Fibroblast of pulmonary artery (primary cell): ENCODE data around the gene NRXN3.

Experiments
- DNase-seq: peaks from one replicate; pipeline ENCODE4 v3.0.0-alpha.2; 2010; ENCODE audit warnings: low read depth
- H3K4me3 ChIP-seq: replicated peaks from 2 replicates; pipeline ENCODE4 v1.5.1; 2011; ENCODE audit warnings: low read depth, mild to moderate bottlenecking, control low read depth, low read length, moderate library complexity
- TF ChIP-seq, protein P1 (sequence below): IDR thresholded peaks from 2 replicates; pipeline ENCODE4 v1.5.1; 2011; ENCODE audit warnings: mild to moderate bottlenecking, control low read depth, low read length, inconsistent platforms; ENCODE audit errors: missing control alignments

The NRXN3 gene

GRCh38 chr14:79516009-79516408 is 1345.8 kb downstream of the NRXN3 start:
- no peak overlapping the region for H3K4me3 ChIP-seq
- no peak for DNase-seq
- TF ChIP-seq, protein P1, sequence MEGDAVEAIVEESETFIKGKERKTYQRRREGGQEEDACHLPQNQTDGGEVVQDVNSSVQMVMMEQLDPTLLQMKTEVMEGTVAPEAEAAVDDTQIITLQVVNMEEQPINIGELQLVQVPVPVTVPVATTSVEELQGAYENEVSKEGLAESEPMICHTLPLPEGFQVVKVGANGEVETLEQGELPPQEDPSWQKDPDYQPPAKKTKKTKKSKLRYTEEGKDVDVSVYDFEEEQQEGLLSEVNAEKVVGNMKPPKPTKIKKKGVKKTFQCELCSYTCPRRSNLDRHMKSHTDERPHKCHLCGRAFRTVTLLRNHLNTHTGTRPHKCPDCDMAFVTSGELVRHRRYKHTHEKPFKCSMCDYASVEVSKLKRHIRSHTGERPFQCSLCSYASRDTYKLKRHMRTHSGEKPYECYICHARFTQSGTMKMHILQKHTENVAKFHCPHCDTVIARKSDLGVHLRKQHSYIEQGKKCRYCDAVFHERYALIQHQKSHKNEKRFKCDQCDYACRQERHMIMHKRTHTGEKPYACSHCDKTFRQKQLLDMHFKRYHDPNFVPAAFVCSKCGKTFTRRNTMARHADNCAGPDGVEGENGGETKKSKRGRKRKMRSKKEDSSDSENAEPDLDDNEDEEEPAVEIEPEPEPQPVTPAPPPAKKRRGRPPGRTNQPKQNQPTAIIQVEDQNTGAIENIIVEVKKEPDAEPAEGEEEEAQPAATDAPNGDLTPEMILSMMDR: no peak

DNA sequence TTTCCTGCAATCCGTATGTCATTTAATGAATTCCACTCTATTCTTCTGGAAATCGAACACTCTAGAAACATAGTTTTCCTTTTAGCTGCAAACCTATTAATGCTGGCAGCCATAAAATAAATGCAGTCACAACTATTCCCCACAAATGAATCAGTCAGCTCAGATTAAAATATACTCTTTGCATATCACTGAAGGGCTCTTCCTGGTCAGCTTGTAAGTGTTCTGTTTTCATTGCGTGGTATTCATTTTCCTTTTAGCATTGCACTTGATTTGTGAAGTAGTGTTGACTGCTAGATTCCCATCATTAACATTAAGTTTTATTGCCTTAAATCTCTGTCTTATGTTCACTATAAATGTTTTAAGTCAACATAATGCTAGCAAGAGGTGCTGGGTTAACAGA is 1355.2 kb downstream of the NRXN3 start:
- H3K4me3 ChIP-seq: no peak overlapping the region
- TF ChIP-seq, protein P1: no peak

GRCh38 chr14:79528828-79529416 is 1358.7 kb downstream of the NRXN3 start:
- H3K4me3 ChIP-seq: no peak overlapping the region
- DNase-seq: no peak
- TF ChIP-seq, protein P1: no peak

More for the DNA sequence above, 1355.2 kb downstream of the NRXN3 start:
- no peak for DNase-seq

DNA sequence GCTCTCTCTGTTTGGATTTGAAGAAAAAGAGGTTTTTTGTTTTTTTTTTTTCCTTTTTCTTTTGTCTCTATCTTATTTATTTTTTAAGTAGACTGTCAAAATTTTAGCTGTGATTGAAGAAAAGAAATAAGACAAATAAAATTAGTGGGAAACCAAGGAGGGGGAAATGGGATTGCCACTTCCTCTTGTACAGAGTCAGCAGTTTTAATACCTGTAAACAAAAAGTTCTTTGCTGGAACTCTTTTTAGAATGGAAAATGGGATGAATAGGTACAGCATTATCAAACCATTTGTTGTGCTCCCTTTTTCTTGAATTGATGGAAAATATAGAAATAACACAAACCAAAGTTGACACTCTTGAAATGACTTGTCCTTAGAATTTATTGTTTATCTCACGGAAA is 1360.4 kb downstream of the NRXN3 start:
- TF ChIP-seq, protein P1: no peak
- no peak overlapping the region for H3K4me3 ChIP-seq
- no peak for DNase-seq

DNA sequence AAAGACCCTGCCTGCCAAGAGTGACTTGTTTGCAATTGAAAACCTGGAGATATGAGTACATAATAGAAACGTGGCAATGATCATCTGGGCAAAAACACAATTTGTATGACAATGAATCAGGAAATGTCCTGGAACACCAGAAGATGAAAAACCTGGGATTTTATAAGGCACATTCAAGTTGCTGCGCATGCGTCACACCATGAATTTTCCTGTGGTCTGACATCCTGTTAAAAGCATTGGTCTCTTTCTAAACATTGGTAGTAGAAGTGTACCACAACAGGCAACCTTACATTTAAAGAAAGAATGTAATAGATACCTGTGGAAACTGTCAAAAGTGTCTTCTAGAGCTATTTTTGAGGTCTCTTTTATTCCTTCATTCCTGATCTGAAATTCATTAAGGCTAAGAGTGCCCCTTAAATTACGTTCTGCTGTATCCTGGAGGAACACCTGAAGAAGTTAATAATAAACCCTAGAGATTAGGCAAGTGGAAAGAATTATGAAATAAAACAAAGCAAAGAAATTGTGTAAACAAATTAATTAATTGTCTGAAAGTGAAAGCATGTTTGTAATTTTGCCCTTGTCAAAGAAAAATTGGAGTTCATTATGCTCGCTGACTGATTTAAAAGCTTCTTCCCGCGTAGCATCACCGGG is 1364.7 kb downstream of the NRXN3 start:
- TF ChIP-seq, protein P1: no peak
- DNase-seq: no peak

DNA sequence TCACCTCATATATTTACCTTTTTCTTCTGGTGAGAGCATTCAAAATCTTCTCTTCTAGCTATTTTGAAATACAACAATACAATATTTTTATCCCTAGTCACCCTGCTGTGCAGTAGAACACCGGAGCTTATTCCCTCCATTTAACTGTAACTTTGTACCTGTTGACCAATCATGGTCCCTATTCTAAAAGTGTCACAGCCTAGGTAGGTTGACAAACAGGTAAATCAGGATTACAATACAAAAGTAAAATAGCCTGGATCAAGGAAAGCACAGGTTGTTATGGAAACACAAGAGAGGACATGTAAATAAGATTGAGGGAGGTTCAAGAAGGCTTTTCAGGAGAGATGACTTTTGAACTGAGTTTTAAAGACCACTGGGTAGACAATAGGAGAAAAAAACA is 1370.2 kb downstream of the NRXN3 start:
- TF ChIP-seq, protein P1: no peak
- H3K4me3 ChIP-seq: no peak overlapping the region
- DNase-seq: no peak

More for the DNA sequence above, 1364.7 kb downstream of the NRXN3 start:
- no peak overlapping the region for H3K4me3 ChIP-seq

GRCh38 chr14:79542121-79542520 is 1371.9 kb downstream of the NRXN3 start:
- DNase-seq: peak; percentile 40

More at GRCh38 chr14:79542121-79542520, 1371.9 kb downstream of the NRXN3 start:
- TF ChIP-seq, protein P1: no peak
- no peak overlapping the region for H3K4me3 ChIP-seq
